Left cardiac atrium (tissue), 4 donors: ENCODE measurements around the gene PEMT. TPM values are rescaled to one million over a fixed set of nuclear protein-coding genes. Genes with fewer than 3 reads are reported as not detected.

Experiments
- ATAC-seq, 2 donors: fragments of 200-7000 bp; cut with Tn5 transposase; one replicate each; pipeline ENCODE4 v1.9.1; 2020; ENCODE audit warnings: mild to moderate bottlenecking in 2 of 2, moderate library complexity in 2 of 2
- DNase-seq: peaks from one replicate; pipeline ENCODE4 v3.0.0-alpha.2; 2020
- intact Hi-C, 2 donors: fragments of 100-400 bp; cut with DNase I; formaldehyde crosslinking; loops; one replicate each; pipeline versions ENCODE4 v1.14.1 to v1.15.1; 2022 to 2023
- total RNA-seq, 2 donors: library from RNA; stranded (reverse); fragmentation: NEBNext Ultra II Directional; extraction: Animal tissue kit (Norgen Biotek cat#: 25700); gene quantifications; one replicate each; pipeline ENCODE4 v1.2.1, GENCODE V29; 2021
- donor health status: DM: no; HTN: yes; CAD: no.
- donor health status: DM: no; HTN: yes; CAD: no; lungs with severe emphysema.
- donor health status: DM: yes; HTN: yes; CAD: no.
- donor health status: Dilated cardiomyopathy.

Gene PEMT
- total RNA-seq, 2 donors from 2014 or later: 28.1 to 36.5 TPM

- intact Hi-C loops: no loop called here
- no peak for ATAC-seq
- no peak for DNase-seq
Observed at GRCh38 chr17:17560167-17560566, 31.3 kb downstream of the PEMT start.

GRCh38 chr17:17559164-17559563, 32.3 kb downstream of the PEMT start:
- DNase-seq: no peak
- no peak for ATAC-seq
- intact Hi-C loops: no loop called here

DNA sequence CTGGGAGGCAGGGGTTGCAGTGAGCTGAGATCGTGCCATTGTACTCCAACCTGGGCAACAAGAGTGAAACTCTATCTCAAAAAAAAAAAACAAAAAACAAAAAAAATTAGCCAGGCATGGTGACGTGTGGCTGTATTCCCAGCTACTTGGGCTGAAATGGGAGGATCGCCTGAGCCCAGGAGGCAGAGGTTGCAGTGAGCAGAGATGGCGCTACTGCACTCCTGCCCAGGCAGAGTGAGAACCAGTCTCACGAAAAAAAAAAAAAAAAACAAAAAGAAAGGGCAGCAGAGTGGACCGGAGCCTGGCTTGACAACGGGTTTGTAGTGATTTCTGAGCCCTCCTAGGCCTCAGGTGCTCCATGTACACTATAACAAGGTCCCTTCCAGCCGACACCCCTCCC, 33.1 kb downstream of the PEMT start:
- intact Hi-C loops: no loop called here
- ATAC-seq (no peak), DNase-seq (no peak)

GRCh38 chr17:17557796-17558195, 33.7 kb downstream of the PEMT start:
- no peak for DNase-seq
- ATAC-seq: no peak

GRCh38 chr17:17556671-17557070, 34.8 kb downstream of the PEMT start:
- DNase-seq (no peak), ATAC-seq (no peak)
- intact Hi-C loops: no loop called here

More at GRCh38 chr17:17557796-17558195, 33.7 kb downstream of the PEMT start:
- intact Hi-C loops: no loop called here

DNA sequence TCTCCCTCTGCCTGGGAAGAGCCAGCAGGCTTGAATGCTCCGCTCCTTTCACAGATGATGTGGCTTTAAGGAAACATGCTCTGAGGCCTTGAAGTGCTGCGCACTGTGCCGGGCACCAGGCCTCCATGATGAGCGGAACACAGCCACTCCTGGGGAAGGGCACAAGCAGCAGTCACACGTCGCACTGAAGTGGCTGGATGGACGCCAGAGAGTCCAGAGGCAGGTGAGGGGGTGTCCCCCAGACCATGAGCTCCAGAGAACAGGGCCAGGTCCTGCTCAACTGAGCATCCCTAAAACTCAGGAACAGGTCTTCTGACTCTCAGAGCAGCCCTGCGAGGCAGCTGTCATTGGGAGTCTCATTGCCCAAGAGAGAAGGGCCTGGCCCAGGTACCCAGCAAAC, 35.6 kb downstream of the PEMT start:
- ATAC-seq (no peak), DNase-seq (no peak)
- intact Hi-C loops: no loop called here

GRCh38 chr17:17555151-17555550, 36.4 kb downstream of the PEMT start:
- DNase-seq (no peak), ATAC-seq (no peak)
- intact Hi-C loops: no loop called here

GRCh38 chr17:17554266-17554665, 37.2 kb downstream of the PEMT start:
- ATAC-seq: no peak
- intact Hi-C loops: no loop called here
- peak; percentile 19 for DNase-seq

- intact Hi-C loops: no loop called here
- DNase-seq (peak; percentile 14), ATAC-seq (no peak)
Observed at GRCh38 chr17:17553217-17554195, 38.0 kb downstream of the PEMT start.

DNA sequence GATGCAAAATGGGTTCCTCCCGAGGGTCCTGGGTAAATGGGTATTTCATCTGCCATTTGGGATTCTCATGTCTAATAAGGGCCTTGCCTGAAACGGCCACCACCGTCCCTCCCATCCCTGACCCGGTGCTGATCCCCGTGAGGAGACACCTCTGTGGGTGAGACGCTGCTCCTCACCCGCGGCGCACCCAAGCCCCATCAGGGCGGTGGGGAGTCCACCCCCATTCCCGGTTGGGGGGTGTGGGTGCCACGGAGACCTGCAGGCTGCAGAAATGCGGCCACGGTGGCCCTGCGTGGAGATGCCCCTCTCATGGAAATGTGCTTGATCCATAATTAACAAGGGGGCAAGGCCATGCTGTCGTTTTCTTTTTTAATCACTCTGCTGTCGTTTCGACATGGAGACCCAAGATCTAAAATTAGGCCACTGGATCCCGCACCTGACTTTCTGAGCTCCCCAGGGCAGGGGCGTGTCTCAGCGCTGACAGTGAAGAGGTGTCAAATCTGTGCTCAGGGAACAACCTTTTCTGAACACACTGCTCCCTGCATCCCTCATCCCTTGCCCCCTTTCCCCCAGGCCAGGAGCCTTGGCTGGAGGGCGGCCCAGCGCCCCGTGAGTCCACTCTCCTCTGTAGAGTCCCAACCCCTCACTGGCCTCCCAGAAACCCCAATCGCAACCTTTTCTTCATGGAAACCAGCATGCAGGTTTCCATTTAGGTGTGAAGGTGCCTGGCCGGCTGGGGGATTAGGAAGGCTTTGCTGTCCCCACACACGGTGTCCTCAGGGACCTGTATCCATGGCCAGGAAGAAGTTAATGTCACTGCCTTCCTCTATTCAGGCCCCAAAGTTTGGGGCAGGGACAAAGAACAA, 38.9 kb downstream of the PEMT start:
- ATAC-seq (peak in 1 of 2 donors; percentile 30), DNase-seq (peak; percentile 31)
- intact Hi-C loops: no loop called here

DNA sequence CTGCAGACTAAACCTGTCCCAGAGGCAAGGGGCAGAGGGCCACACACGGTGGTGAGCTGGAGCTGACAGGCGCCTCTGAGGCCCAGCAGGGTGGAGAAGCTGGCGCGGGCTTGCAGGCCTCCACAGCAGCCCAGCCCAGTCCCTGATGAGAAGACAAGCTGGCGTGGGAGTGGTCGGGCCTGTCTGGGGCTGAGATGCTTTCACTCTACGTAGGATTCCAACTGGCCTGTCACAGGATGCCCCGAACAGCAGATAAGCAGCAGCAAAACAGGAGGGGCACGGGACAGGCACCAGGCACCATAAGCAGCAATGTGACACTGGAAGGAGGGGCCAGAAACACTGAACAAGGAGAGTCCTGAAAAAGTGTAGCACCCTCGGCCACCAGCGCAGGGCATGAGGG, 40.1 kb downstream of the PEMT start:
- ATAC-seq: peak; percentile 85 to 88
- intact Hi-C loops: no loop called here
- DNase-seq: peak; percentile 78

- intact Hi-C loops: loop anchor here in 1 of 2 donors (5.0 kb wide), 1 partner anchor 53 kb away; the partner anchor contains the start of gene RASD1
Observed at GRCh38 chr17:17549732-17550366, 41.7 kb downstream of the PEMT start.

DNA sequence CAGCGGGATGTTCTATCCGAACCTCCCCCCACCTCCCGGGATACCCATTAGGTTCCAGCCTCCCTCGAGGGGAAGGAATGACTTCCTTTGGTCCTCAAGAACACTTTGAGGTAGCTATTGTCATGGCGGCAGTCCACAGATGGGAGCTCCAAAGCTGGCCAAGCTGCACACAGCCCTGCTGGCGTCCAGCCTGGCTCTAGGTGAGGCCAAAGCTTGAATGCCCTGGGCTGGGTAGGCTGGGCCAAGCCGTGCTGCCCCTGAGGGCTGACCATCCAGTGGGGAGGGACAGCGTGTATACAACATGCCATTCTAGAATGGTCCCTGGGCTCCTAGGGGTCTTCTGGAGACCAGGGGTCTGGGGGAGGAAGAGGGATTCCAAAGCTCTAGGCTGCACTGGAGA, 43.5 kb downstream of the PEMT start:
- intact Hi-C loops: loop anchor here in 1 of 2 donors (5.0 kb wide), 1 partner anchor 51 kb away; the partner anchor contains the start of gene RASD1
- DNase-seq (peak; percentile 9), ATAC-seq (no peak)

More at GRCh38 chr17:17549732-17550366, 41.7 kb downstream of the PEMT start:
- peak; percentile 47 for DNase-seq
- no peak for ATAC-seq

GRCh38 chr17:17547210-17547764, 44.2 kb downstream of the PEMT start:
- ATAC-seq (peak; percentile 15 to 51), DNase-seq (peak; percentile 26)
- intact Hi-C loops: loop anchor here in 1 of 2 donors (5.0 kb wide), 1 partner anchor 50 kb away; the partner anchor contains the start of gene RASD1

GRCh38 chr17:17546399-17547185, 44.9 kb downstream of the PEMT start:
- DNase-seq (peak; percentile 12), ATAC-seq (no peak)
- intact Hi-C loops: loop anchor here in 1 of 2 donors (5.0 kb wide), 1 partner anchor 49 kb away; the partner anchor contains the start of gene RASD1

DNA sequence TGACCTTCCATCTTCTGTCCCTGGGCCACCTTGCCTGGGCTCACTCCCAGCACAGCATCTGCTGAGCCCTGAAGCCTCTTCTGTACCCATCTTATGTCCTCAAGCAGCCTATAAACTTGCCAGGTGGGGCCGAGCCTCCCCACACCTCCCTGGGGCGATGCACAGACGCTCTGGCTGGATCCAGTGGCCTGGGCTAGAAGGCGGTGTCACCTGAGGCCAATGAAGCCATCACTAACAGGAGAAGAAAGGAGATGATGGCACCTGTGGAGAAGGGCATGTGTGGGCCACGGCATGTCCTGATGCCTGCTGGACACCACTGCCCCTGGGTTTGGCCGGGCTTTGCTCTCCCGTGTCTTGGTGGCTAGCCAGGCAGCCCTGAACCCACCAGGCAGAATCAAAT, 45.5 kb downstream of the PEMT start:
- no peak for DNase-seq
- no peak for ATAC-seq
- intact Hi-C loops: loop anchor here in 1 of 2 donors (5.0 kb wide), 1 partner anchor 49 kb away; the partner anchor contains the start of gene RASD1

- intact Hi-C loops: loop anchor here in 1 of 2 donors (5.0 kb wide), 1 partner anchor 48 kb away; the partner anchor contains the start of gene RASD1
- ATAC-seq (peak; percentile 19 to 61), DNase-seq (peak; percentile 62)
Observed at GRCh38 chr17:17545031-17545820, 46.3 kb downstream of the PEMT start.
